NCI-H345 (cell line): ENCODE results near the gene CNOT11.
A peak's percentile ranks its signal among the peaks of the same experiment; 100 is the strongest.
"Not testable (repeated sequence)": the region's sequence is repeated elsewhere in the genome, so short reads cannot be mapped to it uniquely, and the experiment has no call there.

ENCODE experiments used
- DNase-seq: peaks from one replicate; lab custom pipeline; 2025; lab: John Stamatoyannopoulos, UW

CNOT11 gene

GRCh38 chr2:101245468-101245867, 7.2 kb upstream of the CNOT11 start:
- DNase-seq: not testable (repeated sequence)

- not testable (repeated sequence) for DNase-seq
Measured at GRCh38 chr2:101248756-101249155, 3.9 kb upstream of the CNOT11 start.

GRCh38 chr2:101249826-101250225, 2.9 kb upstream of the CNOT11 start:
- no peak for DNase-seq

- DNase-seq: not testable (repeated sequence)
Measured at GRCh38 chr2:101251246-101251781, 1.4 kb upstream of the CNOT11 start.

- DNase-seq: peak; percentile 71
Measured at GRCh38 chr2:101251844-101252407, 760 bp upstream of the CNOT11 start.

- DNase-seq: peak; percentile 52
Measured at GRCh38 chr2:101253013-101253702, 472 bp downstream of the CNOT11 start.

GRCh38 chr2:101253703-101254450, 1.2 kb downstream of the CNOT11 start:
- no peak for DNase-seq

GRCh38 chr2:101255501-101255900, 2.8 kb downstream of the CNOT11 start:
- no peak for DNase-seq

GRCh38 chr2:101256316-101256715, 3.6 kb downstream of the CNOT11 start:
- no peak for DNase-seq

GRCh38 chr2:101258804-101259203, 6.1 kb downstream of the CNOT11 start:
- DNase-seq: no peak

GRCh38 chr2:101262142-101262541, 9.5 kb downstream of the CNOT11 start:
- DNase-seq: no peak

- no peak for DNase-seq
Measured at GRCh38 chr2:101263377-101263800, 10.7 kb downstream of the CNOT11 start.

- peak; percentile 9 for DNase-seq
Measured at GRCh38 chr2:101264360-101264939, 11.8 kb downstream of the CNOT11 start.

- DNase-seq: no peak
Measured at GRCh38 chr2:101265893-101266499, 13.3 kb downstream of the CNOT11 start.

- DNase-seq: no peak
Measured at GRCh38 chr2:101267671-101268656, 15.3 kb downstream of the CNOT11 start.

GRCh38 chr2:101270700-101271259, 18.1 kb downstream of the CNOT11 start:
- no peak for DNase-seq

- DNase-seq: no peak
Measured at GRCh38 chr2:101272045-101272784, 19.5 kb downstream of the CNOT11 start.

GRCh38 chr2:101273056-101273455, 20.4 kb downstream of the CNOT11 start:
- DNase-seq: no peak

- DNase-seq: no peak
Measured at GRCh38 chr2:101274142-101274541, 21.5 kb downstream of the CNOT11 start.

- DNase-seq: no peak
Measured at GRCh38 chr2:101277111-101277510, 24.4 kb downstream of the CNOT11 start.
